RWPE1 (cell line): ENCODE results near the gene NFIB.

Source experiments
- CTCF ChIA-PET: fragments of 350-600 bp; sonication (Branson Sonifier 250); formaldehyde crosslinking; extraction: SDS; loops from one replicate; lab custom pipeline; 2021; lab: Yijun Ruan, JAX
- POLR2A ChIA-PET: fragments of 400-600 bp; formaldehyde crosslinking; extraction: SDS; loops from one replicate; lab custom pipeline; 2020; ENCODE audit warnings: antibody characterized with exemption; ENCODE audit not compliant: low non-redundant PET; lab: Yijun Ruan, JAX
- DNase-seq: peaks from one replicate; pipeline ENCODE4 v3.0.0; 2012; ENCODE audit warnings: low spot score
- H3K27ac ChIP-seq: fragments of 450-650 bp; 2 replicates; pipeline ENCODE4 v1.5.1; 2017
- TF ChIP-seq, protein P1 (sequence below): fragments of 450-650 bp; conservative IDR thresholded peaks from 2 replicates; pipeline ENCODE4 v1.5.1; 2017; ENCODE audit warnings: low read depth, mild to moderate bottlenecking

NFIB gene

DNA sequence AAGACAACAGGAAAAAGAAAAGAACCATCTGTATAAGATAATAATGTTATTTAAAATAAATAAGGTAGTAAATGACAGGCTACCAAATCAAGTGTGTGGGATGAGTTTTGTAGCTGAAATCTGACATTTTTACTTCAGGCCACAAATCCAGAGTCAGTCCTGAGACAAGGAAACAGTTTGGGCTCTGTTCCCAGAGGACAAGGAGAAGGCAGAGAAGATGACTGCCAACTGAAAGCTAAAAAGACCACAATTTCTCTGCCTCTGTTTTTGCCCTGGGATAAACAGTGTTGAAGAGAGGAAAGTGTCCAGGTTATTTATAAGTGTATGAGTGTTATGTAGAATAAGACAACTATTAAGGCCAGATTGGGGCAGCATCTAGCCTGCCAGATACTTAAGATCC is 180.5 kb downstream of the NFIB start:
- POLR2A ChIA-PET: no interaction called here
- TF ChIP-seq, protein P1, sequence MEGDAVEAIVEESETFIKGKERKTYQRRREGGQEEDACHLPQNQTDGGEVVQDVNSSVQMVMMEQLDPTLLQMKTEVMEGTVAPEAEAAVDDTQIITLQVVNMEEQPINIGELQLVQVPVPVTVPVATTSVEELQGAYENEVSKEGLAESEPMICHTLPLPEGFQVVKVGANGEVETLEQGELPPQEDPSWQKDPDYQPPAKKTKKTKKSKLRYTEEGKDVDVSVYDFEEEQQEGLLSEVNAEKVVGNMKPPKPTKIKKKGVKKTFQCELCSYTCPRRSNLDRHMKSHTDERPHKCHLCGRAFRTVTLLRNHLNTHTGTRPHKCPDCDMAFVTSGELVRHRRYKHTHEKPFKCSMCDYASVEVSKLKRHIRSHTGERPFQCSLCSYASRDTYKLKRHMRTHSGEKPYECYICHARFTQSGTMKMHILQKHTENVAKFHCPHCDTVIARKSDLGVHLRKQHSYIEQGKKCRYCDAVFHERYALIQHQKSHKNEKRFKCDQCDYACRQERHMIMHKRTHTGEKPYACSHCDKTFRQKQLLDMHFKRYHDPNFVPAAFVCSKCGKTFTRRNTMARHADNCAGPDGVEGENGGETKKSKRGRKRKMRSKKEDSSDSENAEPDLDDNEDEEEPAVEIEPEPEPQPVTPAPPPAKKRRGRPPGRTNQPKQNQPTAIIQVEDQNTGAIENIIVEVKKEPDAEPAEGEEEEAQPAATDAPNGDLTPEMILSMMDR: no peak
- DNase-seq: no peak
- CTCF ChIA-PET: interaction anchor here (0.7 kb wide), 2 partner anchors 41 to 181 kb away, joined by 3 to 6 read pairs; no protein-coding TSS in a partner anchor
- no peak overlapping the region for H3K27ac ChIP-seq

DNA sequence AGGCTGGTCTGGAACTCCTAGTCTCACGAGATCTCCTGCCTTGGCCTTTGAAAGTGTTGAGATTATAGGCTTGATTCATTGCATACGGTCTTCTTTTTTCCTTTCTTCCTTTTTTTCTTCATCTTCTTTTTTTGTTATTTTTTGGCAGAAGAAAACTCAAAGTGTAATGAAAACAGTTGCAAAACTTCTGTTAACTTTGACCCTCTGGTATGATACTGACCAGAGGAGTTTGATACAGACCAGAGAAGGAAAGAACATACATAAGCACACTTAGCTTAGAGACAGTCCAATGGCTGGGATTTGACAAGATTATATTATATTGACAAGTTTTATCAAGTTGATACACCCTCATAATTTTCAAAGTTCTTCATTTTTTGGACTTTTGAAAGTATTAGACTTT is 181.2 kb downstream of the NFIB start:
- no peak for DNase-seq
- TF ChIP-seq, protein P1: no peak
- ChIA-PET POLR2A (no interaction called here), CTCF (interaction anchor here (0.7 kb wide), 1 partner anchor 182 kb away, joined by 6 read pairs; no protein-coding TSS in a partner anchor)
- H3K27ac ChIP-seq: no peak overlapping the region

DNA sequence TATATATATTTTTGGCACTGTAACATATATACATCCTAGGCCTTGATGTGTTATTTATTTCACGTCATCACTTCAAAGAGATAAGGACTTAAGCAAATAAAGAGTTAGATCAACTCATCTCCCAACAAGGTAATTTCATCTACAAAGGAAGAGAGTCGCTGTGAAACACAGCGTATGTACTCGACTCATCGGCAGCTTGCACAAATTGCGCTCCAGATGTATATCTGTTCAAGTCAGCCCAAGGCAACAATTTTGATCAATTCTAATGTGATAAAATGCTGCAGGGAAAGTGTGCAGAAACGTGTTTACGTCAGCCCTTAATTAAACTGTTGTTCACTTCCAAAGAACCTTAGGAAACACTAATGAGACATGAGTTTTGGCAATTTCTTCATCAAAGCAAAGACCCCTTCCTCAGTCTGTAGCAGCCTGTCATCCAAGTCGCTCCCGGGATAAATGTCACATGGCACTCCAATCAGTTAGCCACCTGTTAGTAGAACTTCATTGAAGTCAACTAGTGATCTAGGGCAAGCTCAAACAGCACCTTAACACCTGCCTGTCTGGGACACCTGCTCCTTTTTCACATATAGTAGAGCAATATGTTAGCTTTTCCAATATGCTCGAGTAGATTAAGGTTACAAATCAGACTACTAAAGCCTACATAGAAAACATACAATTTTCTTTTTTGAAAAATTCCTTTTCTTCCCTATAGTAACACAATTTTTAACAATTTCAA is 182.4 kb downstream of the NFIB start:
- TF ChIP-seq, protein P1: no peak
- no peak for DNase-seq
- no peak overlapping the region for H3K27ac ChIP-seq
- POLR2A ChIA-PET: no interaction called here
- CTCF ChIA-PET: interaction anchor here (0.7 kb wide), 1 partner anchor 1103 kb away, joined by 3 read pairs; no protein-coding TSS in a partner anchor

DNA sequence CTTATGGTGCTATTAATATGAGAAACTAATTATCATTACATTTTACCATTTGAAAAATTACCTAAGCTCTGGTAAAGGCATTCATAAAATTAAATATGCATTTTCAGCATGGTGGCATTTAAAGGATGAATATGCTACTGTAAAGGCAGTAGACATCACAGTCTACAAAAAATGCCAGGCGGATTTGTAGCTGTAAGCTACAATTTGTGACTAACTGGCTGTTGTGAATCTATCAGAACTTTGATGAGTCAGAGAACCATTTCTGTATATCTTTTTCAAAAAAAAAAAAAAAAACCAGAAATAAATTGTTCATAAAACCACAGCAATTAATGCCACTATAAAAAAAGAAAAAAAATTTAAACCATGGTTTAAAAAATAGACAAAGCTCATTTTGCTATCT is 186.3 kb downstream of the NFIB start:
- ChIA-PET POLR2A (no interaction called here), CTCF (interaction anchor here (0.6 to 0.7 kb wide), 2 partner anchors 82 to 668 kb away, joined by 3 read pairs; no protein-coding TSS in a partner anchor)
- TF ChIP-seq, protein P1: no peak

DNA sequence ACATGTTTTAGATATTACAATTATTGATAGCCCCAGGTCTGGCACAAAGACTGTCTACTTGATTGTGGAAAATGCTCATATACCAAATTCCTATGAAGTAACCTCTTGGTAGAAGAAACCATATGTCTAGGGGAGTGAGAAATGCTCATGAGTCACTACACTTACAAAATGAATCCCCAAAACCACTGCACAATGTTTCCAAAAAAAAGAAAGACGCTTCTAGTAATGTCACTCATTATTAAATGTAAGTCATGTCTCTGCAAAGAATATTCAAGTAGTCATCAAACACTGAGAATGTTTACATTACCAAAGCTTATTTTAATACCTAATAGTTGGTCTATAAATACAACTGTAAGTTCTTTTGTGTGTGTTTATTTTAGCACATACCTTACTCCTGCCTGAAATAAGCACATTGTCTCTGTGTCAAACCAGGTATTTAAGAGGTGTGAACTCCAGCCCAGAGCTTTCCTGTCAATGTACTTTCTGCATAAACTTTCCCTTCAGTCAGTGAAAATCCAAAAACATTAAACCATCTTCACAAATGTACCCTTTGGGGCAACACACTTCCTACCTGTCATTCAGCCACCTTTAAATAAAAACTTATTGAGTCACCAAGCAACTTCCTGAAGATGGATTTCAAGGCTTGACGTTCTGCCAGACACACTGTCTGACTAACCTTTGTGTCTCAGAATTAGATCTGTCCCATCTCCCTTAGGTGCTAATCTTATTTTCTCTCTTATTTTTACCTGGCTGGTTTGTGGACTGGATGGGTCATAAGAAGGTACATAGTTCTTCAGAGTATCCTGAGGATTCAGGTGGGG is 194.0 kb downstream of the NFIB start:
- DNase-seq: peak; percentile 20
- H3K27ac ChIP-seq: no peak overlapping the region
- CTCF ChIA-PET: interaction anchor here (0.5 kb wide), 1 partner anchor 182 kb away, joined by 3 read pairs; no protein-coding TSS in a partner anchor
- TF ChIP-seq, protein P1: no peak
- POLR2A ChIA-PET: no interaction called here

More for the DNA sequence above, 186.3 kb downstream of the NFIB start:
- no peak for DNase-seq
- H3K27ac ChIP-seq: no peak overlapping the region

DNA sequence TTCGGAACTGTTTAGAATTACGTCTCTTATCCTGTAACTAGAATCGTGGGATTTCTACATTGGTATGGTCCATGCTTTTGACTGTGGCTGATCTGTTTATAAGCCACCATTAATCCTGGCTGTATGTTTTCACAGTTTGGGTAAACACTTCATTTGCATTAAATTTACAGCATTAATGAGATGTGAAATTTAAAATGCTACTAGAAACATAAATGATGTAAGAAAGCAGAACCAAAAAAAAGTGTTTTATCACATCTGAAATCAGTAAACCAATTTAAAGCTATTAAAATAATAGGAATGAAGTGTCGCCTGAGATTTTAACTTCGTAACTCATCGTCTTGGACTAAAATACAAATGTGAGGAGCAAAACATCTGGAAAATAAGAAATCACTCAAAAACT is 201.7 kb downstream of the NFIB start:
- no peak for DNase-seq
- ChIA-PET POLR2A (no interaction called here), CTCF (no interaction called here)
- TF ChIP-seq, protein P1: no peak
- no peak overlapping the region for H3K27ac ChIP-seq
